Suppressor macrophage treated with lipopolysaccharide for 4 hours (primary cell): ENCODE measurements around the gene NEDD4.
A peak's percentile ranks its signal among the peaks of the same experiment; 100 is the strongest.
"Not testable (repeated sequence)": the region's sequence is repeated elsewhere in the genome, so short reads cannot be mapped to it uniquely, and the experiment has no call there.

Source experiments
- DNase-seq: peaks from one replicate; pipeline ENCODE4 v3.0.0-alpha.2; 2020

NEDD4 gene

GRCh38 chr15:55954862-55955605 is 38.4 kb downstream of the NEDD4 start:
- no peak for DNase-seq

GRCh38 chr15:55952501-55953274 is 40.7 kb downstream of the NEDD4 start:
- DNase-seq: not testable (repeated sequence)

GRCh38 chr15:55944606-55945005 is 48.8 kb downstream of the NEDD4 start:
- not testable (repeated sequence) for DNase-seq

GRCh38 chr15:55942332-55942731 is 51.1 kb downstream of the NEDD4 start:
- DNase-seq: peak; percentile 39

GRCh38 chr15:55937040-55937439 is 56.4 kb downstream of the NEDD4 start:
- DNase-seq: peak; percentile 3

GRCh38 chr15:55928955-55929354 is 64.5 kb downstream of the NEDD4 start:
- DNase-seq: no peak

- no peak for DNase-seq
Observed at GRCh38 chr15:55921744-55922143, 71.7 kb downstream of the NEDD4 start.

GRCh38 chr15:55917881-55918296 is 75.5 kb downstream of the NEDD4 start:
- peak; percentile 19 for DNase-seq

GRCh38 chr15:55916666-55917409 is 76.6 kb downstream of the NEDD4 start:
- DNase-seq: no peak

- DNase-seq: no peak
Observed at GRCh38 chr15:55915876-55916567, 77.4 kb downstream of the NEDD4 start.

GRCh38 chr15:55915221-55915620 is 78.2 kb downstream of the NEDD4 start:
- DNase-seq: no peak

- DNase-seq: no peak
Observed at GRCh38 chr15:55914446-55914845, 79.0 kb downstream of the NEDD4 start.

- no peak for DNase-seq
Observed at GRCh38 chr15:55912982-55913381, 80.4 kb downstream of the NEDD4 start.

GRCh38 chr15:55909036-55909811 is 84.2 kb downstream of the NEDD4 start:
- DNase-seq: no peak

GRCh38 chr15:55907797-55908196 is 85.6 kb downstream of the NEDD4 start:
- no peak for DNase-seq

GRCh38 chr15:55902981-55903380 is 90.4 kb downstream of the NEDD4 start:
- DNase-seq: no peak

- no peak for DNase-seq
Observed at GRCh38 chr15:55900019-55900418, 93.4 kb downstream of the NEDD4 start.

- DNase-seq: no peak
Observed at GRCh38 chr15:55899537-55899936, 93.9 kb downstream of the NEDD4 start.

- DNase-seq: peak; percentile 38
Observed at GRCh38 chr15:55897560-55898336, 95.7 kb downstream of the NEDD4 start.

GRCh38 chr15:55894399-55894965 is 98.9 kb downstream of the NEDD4 start:
- peak; percentile 8 for DNase-seq

GRCh38 chr15:55893852-55894251 is 99.6 kb downstream of the NEDD4 start:
- DNase-seq: no peak
